H9 (cell line): ENCODE data around the gene VDR. TPM values are rescaled to one million over a fixed set of nuclear protein-coding genes. Genes with fewer than 3 reads are reported as not detected.

Experiments
- DNase-seq: peaks from one replicate; pipeline ENCODE4 v3.0.0-alpha.2; 2017
- H2AFZ ChIP-seq: one replicate; pipeline ENCODE4 v1.6.1; 2013; ENCODE audit warnings: mild to moderate bottlenecking, low read length, control low read depth, moderate library complexity
- H2AK5ac ChIP-seq: 2 replicates; pipeline ENCODE4 v1.6.1; 2013; ENCODE audit warnings: low read length, control low read depth, mixed read lengths; ENCODE audit not compliant: insufficient read length
- H2BK120ac ChIP-seq: one replicate; pipeline ENCODE4 v1.6.1; 2013; ENCODE audit warnings: low read depth, mild to moderate bottlenecking, low read length, control low read depth, inconsistent platforms; ENCODE audit not compliant: poor library complexity, severe bottlenecking
- H2BK12ac ChIP-seq: 2 replicates; pipeline ENCODE4 v1.6.1; 2013; ENCODE audit warnings: low read length, control low read depth, mixed read lengths, low read depth; ENCODE audit not compliant: insufficient read length
- H2BK15ac ChIP-seq: 2 replicates; pipeline ENCODE4 v1.6.1; 2013; ENCODE audit warnings: low read depth, low read length, control low read depth
- H2BK20ac ChIP-seq: one replicate; pipeline ENCODE4 v1.6.1; 2013; ENCODE audit warnings: low read depth, mild to moderate bottlenecking, low read length, control low read depth, inconsistent platforms; ENCODE audit not compliant: poor library complexity, severe bottlenecking
- H2BK5ac ChIP-seq: 2 replicates; pipeline ENCODE4 v1.6.1; 2013; ENCODE audit warnings: low read length, control low read depth, mixed read lengths; ENCODE audit not compliant: insufficient read length
- H3K14ac ChIP-seq: 2 replicates; pipeline ENCODE4 v1.6.1; 2013; ENCODE audit warnings: low read length, control low read depth; ENCODE audit not compliant: insufficient read depth
- H3K18ac ChIP-seq: 2 replicates; pipeline ENCODE4 v1.6.1; 2013; ENCODE audit warnings: low read depth, mild to moderate bottlenecking, mixed read lengths, low read length, control low read depth; ENCODE audit not compliant: insufficient read length
- H3K23ac ChIP-seq: 2 replicates; pipeline ENCODE4 v1.6.1; 2013; ENCODE audit warnings: low read length, control low read depth, mixed read lengths, low read depth; ENCODE audit not compliant: insufficient read length
- H3K23me2 ChIP-seq: 2 replicates; pipeline ENCODE4 v1.6.1; 2013; ENCODE audit warnings: low read depth, mild to moderate bottlenecking, mixed read lengths, low read length, control low read depth; ENCODE audit not compliant: insufficient read length, poor library complexity, severe bottlenecking
- H3K27ac ChIP-seq: 2 replicates; pipeline ENCODE4 v1.5.1; 2013; ENCODE audit warnings: low read length, control low read depth, mixed read lengths, low read depth; ENCODE audit not compliant: insufficient read length
- H3K27me3 ChIP-seq: 2 replicates; pipeline ENCODE4 v1.6.1; 2013; ENCODE audit warnings: low read length, control low read depth, inconsistent platforms; ENCODE audit not compliant: insufficient read depth
- H3K4ac ChIP-seq: 2 replicates; pipeline ENCODE4 v1.6.1; 2013; ENCODE audit warnings: low read depth, mild to moderate bottlenecking, control low read depth, inconsistent platforms, low read length, moderate library complexity
- H3K4me1 ChIP-seq: 2 replicates; pipeline ENCODE4 v1.6.1; 2013; ENCODE audit warnings: low read length, control low read depth, inconsistent platforms; ENCODE audit not compliant: insufficient read depth
- H3K4me2 ChIP-seq: 2 replicates; pipeline ENCODE4 v1.6.1; 2013; ENCODE audit warnings: low read length, control low read depth, mixed read lengths; ENCODE audit not compliant: insufficient read length, insufficient read depth
- H3K56ac ChIP-seq: 2 replicates; pipeline ENCODE4 v1.6.1; 2013; ENCODE audit warnings: low read depth, mild to moderate bottlenecking, mixed read lengths, low read length, control low read depth; ENCODE audit not compliant: insufficient read length
- H3K79me1 ChIP-seq: 2 replicates; pipeline ENCODE4 v1.6.1; 2013; ENCODE audit warnings: low read depth, mild to moderate bottlenecking, moderate library complexity, low read length, control low read depth, inconsistent platforms; ENCODE audit not compliant: insufficient read depth, poor library complexity, severe bottlenecking
- H3K79me2 ChIP-seq: 2 replicates; pipeline ENCODE4 v1.6.1; 2013; ENCODE audit warnings: low read length, control low read depth, inconsistent platforms; ENCODE audit not compliant: insufficient read depth
- H3K9ac ChIP-seq: 2 replicates; pipeline ENCODE4 v1.6.1; 2013; ENCODE audit warnings: low read length, control low read depth, mixed read lengths; ENCODE audit not compliant: insufficient read length; ENCODE audit errors: extremely low read depth
- H3K9me3 ChIP-seq: one replicate; pipeline ENCODE4 v1.6.1; 2013; ENCODE audit warnings: low read depth, low read length, inconsistent platforms; ENCODE audit not compliant: control insufficient read depth
- H3T11ph ChIP-seq: one replicate; pipeline ENCODE4 v1.6.1; 2013; ENCODE audit warnings: mild to moderate bottlenecking, low read length, control low read depth, inconsistent platforms
- H4K20me1 ChIP-seq: one replicate; pipeline ENCODE4 v1.6.1; 2013; ENCODE audit not compliant: control insufficient read depth, insufficient read length, insufficient read depth
- H4K5ac ChIP-seq: 2 replicates; pipeline ENCODE4 v1.6.1; 2013; ENCODE audit warnings: low read depth, mild to moderate bottlenecking, mixed read lengths, low read length, control low read depth; ENCODE audit not compliant: insufficient read length
- H4K8ac ChIP-seq: replicated peaks from 2 replicates; pipeline ENCODE4 v1.6.1; 2013; ENCODE audit warnings: low read length, control low read depth, mixed read lengths, low read depth; ENCODE audit not compliant: insufficient read length
- H4K91ac ChIP-seq: 2 replicates; pipeline ENCODE4 v1.6.1; 2013; ENCODE audit warnings: low read depth, mild to moderate bottlenecking, moderate library complexity, mixed read lengths, low read length, control low read depth; ENCODE audit not compliant: insufficient read length
- H3K27ac Mint-ChIP-seq, 3 experiments: 2 replicates in 2 of 3; 3 replicates in 1 of 3; pipeline ENCODE4 v1.8.0; 2020 to 2021; ENCODE audit warnings: mixed read lengths in 3 of 3, mild to moderate bottlenecking in 1 of 3, moderate library complexity in 1 of 3
- H3K27me3 Mint-ChIP-seq: 2 replicates; pipeline ENCODE4 v1.8.0; 2021; ENCODE audit warnings: low read depth, mild to moderate bottlenecking, moderate library complexity, mixed read lengths
- H3K36me3 Mint-ChIP-seq, 3 experiments: 2 replicates in 2 of 3; 3 replicates in 1 of 3; pipeline ENCODE4 v1.8.0; 2020 to 2021; ENCODE audit warnings: low read depth in 3 of 3, mixed read lengths in 3 of 3; ENCODE audit not compliant: insufficient read depth in 1 of 3
- H3K4me1 Mint-ChIP-seq, 2 experiments: 2 replicates each; pipeline ENCODE4 v1.8.0; 2020; ENCODE audit warnings: mixed read lengths in 2 of 2
- H3K4me3 Mint-ChIP-seq, 2 experiments: 2 replicates in 1 of 2; 3 replicates in 1 of 2; pipeline ENCODE4 v1.8.0; 2020 to 2021; ENCODE audit warnings: mild to moderate bottlenecking in 2 of 2, mixed read lengths in 2 of 2, moderate library complexity in 1 of 2
- H3K9me3 Mint-ChIP-seq, 2 experiments: 2 replicates in 1 of 2; 3 replicates in 1 of 2; pipeline ENCODE4 v1.8.0; 2020; ENCODE audit warnings: mild to moderate bottlenecking in 2 of 2, mixed read lengths in 2 of 2, moderate library complexity in 1 of 2
- CTCF ChIP-seq: fragments of 200-600 bp; sonication (generic); conservative IDR thresholded peaks from 3 replicates; pipeline ENCODE4 v1.8.0; 2021; ENCODE audit warnings: antibody characterized with exemption, mild to moderate bottlenecking
- WGBS: extraction: QIAGEN DNeasy Blood & Tissue Kit; methylation state at CpG from one replicate; pipeline ENCODE4 v1.1.7; 2013; ENCODE audit warnings: missing lambda C conversion rate, low lambda C conversion rate, mixed read lengths; ENCODE audit not compliant: insufficient read length; ENCODE audit errors: extremely low coverage; 5-methylcytosine and 5-hydroxymethylcytosine counted together
- total RNA-seq: library from RNA; stranded (reverse); gene quantifications from 2 replicates; pipeline ENCODE4 v1.2.1, GENCODE V29; 2021

The VDR gene
- total RNA-seq, 1 experiment from 2014 or later = 0.61 TPM

GRCh38 chr12:47868041-47868440 lies 36.8 kb downstream of the VDR start:
- Histone ChIP-seq H3K4ac (no peak overlapping the region), H4K91ac (no peak overlapping the region), H3K9ac (no peak overlapping the region), H2AFZ (no peak overlapping the region), H3K23ac (no peak overlapping the region), H2BK12ac (no peak overlapping the region), H3K23me2 (no peaks in the 10 kb centered on the region), H2BK120ac (no peak overlapping the region), H3T11ph (no peak overlapping the region), H3K56ac (no peak overlapping the region), H3K18ac (no peak overlapping the region), H3K9me3 (no peaks in the 10 kb centered on the region), H4K8ac (no peak overlapping the region), H3K14ac (no peak overlapping the region), H3K4me1 (no peaks in the 10 kb centered on the region), H3K4me2 (no peak overlapping the region), H2AK5ac (no peak overlapping the region), H2BK15ac (no peak overlapping the region), H3K27ac (no peak overlapping the region), H3K79me1 (no peaks in the 10 kb centered on the region), H2BK20ac (no peak overlapping the region), H4K5ac (no peak overlapping the region), H3K27me3 (no peaks in the 10 kb centered on the region), H4K20me1 (no peaks in the 10 kb centered on the region), H3K79me2 (no peaks in the 10 kb centered on the region), H2BK5ac (no peak overlapping the region)
- no peak for DNase-seq
- Mint-ChIP-seq H3K27me3 (peaks cover 2% of the 10 kb centered on the region), H3K9me3 (no peaks in the 10 kb centered on the region; a peak in 1 of 5 replicates), H3K4me1 (no peaks in the 10 kb centered on the region), H3K4me3 (no peak overlapping the region), H3K27ac (no peak overlapping the region), H3K36me3 (peaks cover 0 to under 1% (median 0%) of the 10 kb centered on the region in 3 experiments; a peak in 1 of 7 replicates)
- no CpG with 5 or more reads among the region's 2 CpGs for WGBS
- no peak for TF ChIP-seq CTCF
